IMR-90 (cell line): Measurements from ENCODE around the gene RSRC1. TPM values are rescaled to one million over a fixed set of nuclear protein-coding genes. Genes with fewer than 3 reads are reported as not detected.

Experiments used
- ATAC-seq: fragments of 200-7000 bp; cut with Tn5 transposase; 2 replicates; pipeline ENCODE4 v1.9.1; 2020; ENCODE audit warnings: low read depth, mild to moderate bottlenecking, moderate library complexity
- BruUV-seq: library from RNA; stranded (reverse); fragments of 400-500 nt; replicated peaks from 2 replicates; lab custom pipeline; 2021; lab: Mats Ljungman, UMichigan
- CTCF ChIA-PET: fragments of 300-600 bp; formaldehyde crosslinking; extraction: SDS; loops from one replicate; lab custom pipeline; 2021; ENCODE audit warnings: antibody characterized with exemption; lab: Yijun Ruan, JAX
- POLR2A ChIA-PET: fragments of 300-600 bp; sonication (Branson Sonifier 250); formaldehyde crosslinking; loops from one replicate; lab custom pipeline; 2022; ENCODE audit warnings: antibody characterized with exemption; ENCODE audit not compliant: unreplicated experiment; lab: Charles Lee
- DNase-seq: peaks from one replicate; pipeline ENCODE4 v3.0.0; 2013
- H2AFZ ChIP-seq: replicated peaks from 2 replicates; pipeline ENCODE3; 2013; ENCODE audit warnings: low read length, mild to moderate bottlenecking; ENCODE audit not compliant: poor library complexity
- H2AK5ac ChIP-seq: 2 replicates; pipeline ENCODE4 v1.6.1; 2013; ENCODE audit warnings: low read depth, low read length, inconsistent platforms
- H2AK9ac ChIP-seq: replicated peaks from 2 replicates; pipeline ENCODE3; 2013; ENCODE audit warnings: mild to moderate bottlenecking, low read depth, low read length, moderate library complexity; ENCODE audit not compliant: poor library complexity
- H2BK120ac ChIP-seq: 2 replicates; pipeline ENCODE4 v1.6.1; 2013; ENCODE audit warnings: low read depth, low read length, inconsistent platforms
- H2BK15ac ChIP-seq: 3 replicates; pipeline ENCODE4 v1.6.1; 2013; ENCODE audit warnings: low read depth, low read length, inconsistent platforms
- H2BK20ac ChIP-seq: 2 replicates; pipeline ENCODE4 v1.6.1; 2013; ENCODE audit warnings: low read depth, mild to moderate bottlenecking, inconsistent platforms, low read length, moderate library complexity
- H2BK5ac ChIP-seq: 2 replicates; pipeline ENCODE4 v1.6.1; 2013; ENCODE audit warnings: mild to moderate bottlenecking, low read depth, low read length, inconsistent platforms; ENCODE audit not compliant: poor library complexity, severe bottlenecking
- H3K14ac ChIP-seq: replicated peaks from 2 replicates; pipeline ENCODE4 v1.6.1; 2013; ENCODE audit warnings: low read depth, low read length, inconsistent platforms
- H3K18ac ChIP-seq: 2 replicates; pipeline ENCODE4 v1.6.1; 2013; ENCODE audit warnings: low read depth, low read length, control low read depth
- H3K23ac ChIP-seq: 2 replicates; pipeline ENCODE4 v1.6.1; 2013; ENCODE audit warnings: low read depth, low read length, inconsistent platforms
- H3K27ac ChIP-seq: 2 replicates; pipeline ENCODE4 v1.5.1; 2013; ENCODE audit warnings: mild to moderate bottlenecking, control low read depth, low read length; ENCODE audit not compliant: insufficient read depth
- H3K27me3 ChIP-seq: 2 replicates; pipeline ENCODE4 v1.6.1; 2013; ENCODE audit warnings: low read length; ENCODE audit not compliant: control insufficient read depth, insufficient read depth
- H3K36me3 ChIP-seq: 2 replicates; pipeline ENCODE4 v1.6.1; 2013; ENCODE audit warnings: low read length, mixed read lengths; ENCODE audit not compliant: control insufficient read depth, insufficient read depth
- H3K4ac ChIP-seq: 2 replicates; pipeline ENCODE4 v1.6.1; 2013; ENCODE audit warnings: low read depth, low read length, inconsistent platforms
- H3K4me1 ChIP-seq: 2 replicates; pipeline ENCODE4 v1.6.1; 2013; ENCODE audit warnings: low read length, mixed read lengths; ENCODE audit not compliant: control insufficient read depth, insufficient read depth
- H3K4me2 ChIP-seq: 2 replicates; pipeline ENCODE4 v1.6.1; 2013; ENCODE audit warnings: low read depth, mild to moderate bottlenecking, control low read depth, low read length, moderate library complexity
- H3K4me3 ChIP-seq: 2 replicates; pipeline ENCODE4 v1.5.1; 2013; ENCODE audit warnings: low read depth, mild to moderate bottlenecking, control low read depth, low read length, moderate library complexity; ENCODE audit not compliant: insufficient read depth
- H3K56ac ChIP-seq: 2 replicates; pipeline ENCODE4 v1.6.1; 2013; ENCODE audit warnings: low read length, inconsistent platforms; ENCODE audit not compliant: insufficient read depth; ENCODE audit errors: extremely low read depth
- H3K79me1 ChIP-seq, 2 experiments: 2 replicates each; pipeline ENCODE4 v1.6.1; 2013; ENCODE audit warnings: low read length in 2 of 2, inconsistent platforms in 1 of 2, low read depth in 1 of 2
- H3K9ac ChIP-seq: 2 replicates; pipeline ENCODE4 v1.6.1; 2013; ENCODE audit warnings: low read depth, low read length, control low read depth
- H3K9me1 ChIP-seq: 2 replicates; pipeline ENCODE4 v1.6.1; 2013; ENCODE audit warnings: low read length, inconsistent platforms; ENCODE audit not compliant: insufficient read depth
- H3K9me3 ChIP-seq: 2 replicates; pipeline ENCODE4 v1.6.1; 2013; ENCODE audit warnings: low read length; ENCODE audit not compliant: control insufficient read depth, insufficient read depth
- H4K20me1 ChIP-seq: 2 replicates; pipeline ENCODE4 v1.6.1; 2013; ENCODE audit warnings: low read length, inconsistent platforms; ENCODE audit not compliant: insufficient read depth
- H4K5ac ChIP-seq: 2 replicates; pipeline ENCODE4 v1.6.1; 2013; ENCODE audit warnings: mild to moderate bottlenecking, low read depth, low read length, control low read depth
- H4K8ac ChIP-seq, 2 experiments: 2 replicates each; pipeline ENCODE4 v1.6.1; 2013; ENCODE audit warnings: low read depth in 2 of 2, low read length in 2 of 2, control low read depth in 1 of 2, inconsistent platforms in 1 of 2
- H4K91ac ChIP-seq: 2 replicates; pipeline ENCODE4 v1.6.1; 2013; ENCODE audit warnings: low read depth, low read length, inconsistent platforms; ENCODE audit not compliant: insufficient read depth
- BHLHE40 ChIP-seq: fragments of 150-350 bp; IDR thresholded peaks from 2 replicates; pipeline ENCODE4 v1.6.1; 2016; ENCODE audit warnings: mild to moderate bottlenecking, low read depth, low read length
- CEBPB ChIP-seq: IDR thresholded peaks from 2 replicates; pipeline ENCODE4 v1.6.1; 2012; ENCODE audit warnings: low read depth, low read length, improper control_type of control experiment
- FOS ChIP-seq: fragments of 150-350 bp; IDR thresholded peaks from 2 replicates; pipeline ENCODE4 v1.6.1; 2016; ENCODE audit warnings: low read depth, low read length
- MAZ ChIP-seq: IDR thresholded peaks from 2 replicates; pipeline ENCODE4 v1.6.1; 2012; ENCODE audit warnings: low read depth, mild to moderate bottlenecking, low read length, improper control_type of control experiment, moderate library complexity, borderline replicate concordance
- MXI1 ChIP-seq: IDR thresholded peaks from 2 replicates; pipeline ENCODE4 v1.6.1; 2012; ENCODE audit warnings: low read depth, mild to moderate bottlenecking, low read length, moderate library complexity, borderline replicate concordance
- POLR2A ChIP-seq: IDR thresholded peaks from 2 replicates; pipeline ENCODE4 v1.6.1; 2012; ENCODE audit warnings: mild to moderate bottlenecking, low read depth, low read length
- RAD21 ChIP-seq: IDR thresholded peaks from 2 replicates; pipeline ENCODE4 v1.6.1; 2012; ENCODE audit warnings: low read length, improper control_type of control experiment
- RCOR1 ChIP-seq: IDR thresholded peaks from 2 replicates; pipeline ENCODE4 v1.6.1; 2012; ENCODE audit warnings: mild to moderate bottlenecking, low read length, improper control_type of control experiment; ENCODE audit not compliant: insufficient replicate concordance
- RFX5 ChIP-seq: IDR thresholded peaks from 2 replicates; pipeline ENCODE4 v1.8.0; 2012; ENCODE audit warnings: low read depth, mild to moderate bottlenecking, low read length, moderate library complexity
- SMC3 ChIP-seq: fragments of 150-350 bp; IDR thresholded peaks from 2 replicates; pipeline ENCODE4 v1.6.1; 2016; ENCODE audit warnings: low read depth, mild to moderate bottlenecking, antibody characterized with exemption, low read length, moderate library complexity
- WGBS, 2 experiments: methylation state at CpG; one replicate each; pipeline versions ENCODE4 v1.1.5 to v1.1.7; 2013; ENCODE audit warnings: missing lambda C conversion rate in 2 of 2; ENCODE audit not compliant: insufficient read length in 1 of 2; ENCODE audit errors: extremely low coverage in 2 of 2; 5-methylcytosine and 5-hydroxymethylcytosine counted together
- dilution Hi-C: fragments of 300-500 bp; cut with HindIII; formaldehyde crosslinking; loops from one replicate; pipeline ENCODE4 v1.14.3; 2018; ENCODE audit warnings: low sequenced_read_pairs; ENCODE audit not compliant: unreplicated experiment
- in situ Hi-C: fragments of 300-500 bp; cut with MboI; formaldehyde crosslinking; loops from 3 replicates; pipeline ENCODE4 v1.14.3; 2019; ENCODE audit warnings: low sequenced_read_pairs, inconsistent platforms, mixed read lengths
- intact Hi-C: fragments of 100-400 bp; cut with micrococcal nuclease; formaldehyde crosslinking; loops from 2 replicates; pipeline ENCODE4 v1.10.0; 2022
- polyA plus RNA-seq, 3 experiments: library from polyadenylated mRNA; depleted of rRNA; stranded (reverse); fragments of >200 nt; gene quantifications; 2 replicates each; pipeline ENCODE4 v1.2.3, GENCODE V29; 2012; ENCODE audit warnings: low replicate concordance in 1 of 3
- total RNA-seq: library from RNA; depleted of rRNA; stranded (reverse); fragments of >200 nt; gene quantifications from 2 replicates; pipeline ENCODE4 v1.2.3, GENCODE V29; 2012
- TF ChIP-seq, protein P1 (sequence below): fragments of 150-350 bp; IDR thresholded peaks from 2 replicates; pipeline ENCODE4 v1.6.1; 2016; ENCODE audit warnings: low read depth, mild to moderate bottlenecking, low read length, moderate library complexity, borderline replicate concordance
- TF ChIP-seq, protein P2 (sequence below): fragments of 150-350 bp; IDR thresholded peaks from 2 replicates; pipeline ENCODE4 v1.6.1; 2017; ENCODE audit warnings: mild to moderate bottlenecking, antibody characterized with exemption, low read length, low read depth

Gene RSRC1
- total and polyA plus RNA-seq, 2 of the 4 experiments (the other 2 are of a cell fraction): 3.8 to 41.8 TPM

GRCh38 chr3:158093526-158093925, 16.4 kb upstream of the RSRC1 start:
- in situ Hi-C loops: loop anchor here (10.0 kb wide), 1 partner anchor 351 kb away; no protein-coding TSS in a partner anchor
- no peak overlapping the region for H2BK15ac ChIP-seq
- no peak overlapping the region for H4K5ac ChIP-seq
- no peak overlapping the region for H3K23ac ChIP-seq
- no peak overlapping the region for H3K14ac ChIP-seq
- H3K4me1 ChIP-seq: peaks cover 2% of the 10 kb centered on the region; the same call in 1 of the 2 replicates
- no TSS peak for BruUV-seq
- POLR2A ChIA-PET: no interaction called here
- CTCF ChIA-PET: no interaction called here
- H3K56ac ChIP-seq: no peak overlapping the region
- WGBS, 2 experiments: no CpG with 5 or more reads among the region's 2 CpGs
- TF ChIP-seq SMC3 (no peak), POLR2A (no peak), FOS (no peak), MXI1 (no peak), MAZ (no peak), CEBPB (no peak), RCOR1 (no peak), RFX5 (no peak), RAD21 (no peak), BHLHE40 (no peak)
- TF ChIP-seq, protein P1, sequence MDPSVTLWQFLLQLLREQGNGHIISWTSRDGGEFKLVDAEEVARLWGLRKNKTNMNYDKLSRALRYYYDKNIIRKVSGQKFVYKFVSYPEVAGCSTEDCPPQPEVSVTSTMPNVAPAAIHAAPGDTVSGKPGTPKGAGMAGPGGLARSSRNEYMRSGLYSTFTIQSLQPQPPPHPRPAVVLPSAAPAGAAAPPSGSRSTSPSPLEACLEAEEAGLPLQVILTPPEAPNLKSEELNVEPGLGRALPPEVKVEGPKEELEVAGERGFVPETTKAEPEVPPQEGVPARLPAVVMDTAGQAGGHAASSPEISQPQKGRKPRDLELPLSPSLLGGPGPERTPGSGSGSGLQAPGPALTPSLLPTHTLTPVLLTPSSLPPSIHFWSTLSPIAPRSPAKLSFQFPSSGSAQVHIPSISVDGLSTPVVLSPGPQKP: no peak
- TF ChIP-seq, protein P2, sequence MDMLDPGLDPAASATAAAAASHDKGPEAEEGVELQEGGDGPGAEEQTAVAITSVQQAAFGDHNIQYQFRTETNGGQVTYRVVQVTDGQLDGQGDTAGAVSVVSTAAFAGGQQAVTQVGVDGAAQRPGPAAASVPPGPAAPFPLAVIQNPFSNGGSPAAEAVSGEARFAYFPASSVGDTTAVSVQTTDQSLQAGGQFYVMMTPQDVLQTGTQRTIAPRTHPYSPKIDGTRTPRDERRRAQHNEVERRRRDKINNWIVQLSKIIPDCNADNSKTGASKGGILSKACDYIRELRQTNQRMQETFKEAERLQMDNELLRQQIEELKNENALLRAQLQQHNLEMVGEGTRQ: no peak
- H3K79me1 ChIP-seq: no peaks in the 10 kb centered on the region
- H3K4ac ChIP-seq: no peak overlapping the region
- no peaks in the 10 kb centered on the region for H3K36me3 ChIP-seq
- H3K18ac ChIP-seq: no peak overlapping the region
- no peak overlapping the region for H3K4me2 ChIP-seq
- H2BK5ac ChIP-seq: no peak overlapping the region
- H2BK120ac ChIP-seq: no peak overlapping the region
- H3K27ac ChIP-seq: no peak overlapping the region
- no peak overlapping the region for H3K9ac ChIP-seq
- no peak overlapping the region for H2AK9ac ChIP-seq
- intact Hi-C loops: loop anchor here (5.0 kb wide), 4 partner anchors 219 to 561 kb away; no protein-coding TSS in a partner anchor
- H3K4me3 ChIP-seq: no peak overlapping the region
- H3K27me3 ChIP-seq: peaks cover 48% of the 10 kb centered on the region
- H2BK20ac ChIP-seq: no peak overlapping the region
- H4K91ac ChIP-seq: no peak overlapping the region
- H4K20me1 ChIP-seq: 0 out of 2 replicates have a peak, but pooled peaks cover 5% of the 10 kb centered on the region
- no peak overlapping the region for H2AK5ac ChIP-seq
- dilution Hi-C loops: no loop called here
- peaks cover 15% of the 10 kb centered on the region for H3K9me3 ChIP-seq
- no peak overlapping the region for H2AFZ ChIP-seq
- ATAC-seq: no peak
- no peaks in the 10 kb centered on the region for H3K9me1 ChIP-seq
- DNase-seq: no peak
- H4K8ac ChIP-seq: no peak overlapping the region
